Smooth muscle cell (in vitro differentiated cells): Measurements from ENCODE around the gene COQ6. TPM values are rescaled to one million over a fixed set of nuclear protein-coding genes. Genes with fewer than 3 reads are reported as not detected.

Source experiments
- DNase-seq: peaks from one replicate; lab custom pipeline; 2025; ENCODE audit not compliant: unreplicated experiment; lab: John Stamatoyannopoulos, UW
- H2AFZ ChIP-seq: fragments of 200-600 bp; sonication (generic); 2 replicates; pipeline ENCODE4 v1.6.0; 2016; ENCODE audit warnings: antibody characterized with exemption, low read depth, mild to moderate bottlenecking
- H3F3A ChIP-seq: fragments of 200-600 bp; sonication (generic); 2 replicates; pipeline ENCODE4 v1.6.0; 2017; ENCODE audit warnings: antibody characterized with exemption, low read depth
- H3K27ac ChIP-seq: fragments of 200-600 bp; sonication (generic); 2 replicates; pipeline ENCODE4 v1.5.1; 2016; ENCODE audit warnings: low read depth, mild to moderate bottlenecking
- H3K27me3 ChIP-seq: fragments of 200-600 bp; sonication (generic); 2 replicates; pipeline ENCODE4 v1.6.1; 2016; ENCODE audit warnings: low read depth, mild to moderate bottlenecking
- H3K36me3 ChIP-seq: fragments of 200-600 bp; sonication (generic); 2 replicates; pipeline ENCODE4 v1.5.1; 2016; ENCODE audit warnings: low read depth
- H3K4me1 ChIP-seq: fragments of 200-600 bp; sonication (generic); 2 replicates; pipeline ENCODE4 v1.5.1; 2016; ENCODE audit warnings: low read depth
- H3K4me2 ChIP-seq: fragments of 200-600 bp; sonication (generic); 2 replicates; pipeline ENCODE4 v1.6.0; 2016; ENCODE audit warnings: mild to moderate bottlenecking
- H3K4me3 ChIP-seq: fragments of 200-600 bp; sonication (generic); 2 replicates; pipeline ENCODE4 v1.5.1; 2016; ENCODE audit warnings: mild to moderate bottlenecking
- H3K79me2 ChIP-seq: fragments of 200-600 bp; sonication (generic); 2 replicates; pipeline ENCODE4 v1.6.0; 2016; ENCODE audit warnings: low read depth, mild to moderate bottlenecking
- H3K9ac ChIP-seq: fragments of 200-600 bp; sonication (generic); 2 replicates; pipeline ENCODE4 v1.6.0; 2016; ENCODE audit warnings: low read depth
- H3K9me3 ChIP-seq: fragments of 200-600 bp; sonication (generic); replicated peaks from 2 replicates; pipeline ENCODE4 v1.5.1; 2016; ENCODE audit warnings: low read depth
- H4K20me1 ChIP-seq: fragments of 200-600 bp; sonication (generic); 2 replicates; pipeline ENCODE4 v1.6.0; 2016; ENCODE audit warnings: low read depth
- CTCF ChIP-seq: fragments of 200-600 bp; sonication (generic); IDR thresholded peaks from 2 replicates; pipeline ENCODE4 v1.5.1; 2017; ENCODE audit warnings: borderline replicate concordance, mild to moderate bottlenecking, antibody characterized with exemption; ENCODE audit not compliant: insufficient read depth, poor library complexity, severe bottlenecking
- WGBS: methylation state at CpG from one replicate; pipeline ENCODE4 v1.1.7; 2016; ENCODE audit warnings: low lambda C conversion rate; 5-methylcytosine and 5-hydroxymethylcytosine counted together
- polyA plus RNA-seq: library from polyadenylated mRNA; unstranded; fragments of >200 nt; fragmentation: Nextera tagmentation; extraction: Ambion mirVana; gene quantifications from 2 replicates; pipeline ENCODE4 v1.2.1, GENCODE V29; 2016
- total RNA-seq: library from RNA; depleted of rRNA; stranded (reverse); fragments of >200 nt; gene quantifications from 2 replicates; pipeline ENCODE4 v1.2.3, GENCODE V29; 2014

COQ6 gene
- total and polyA plus RNA-seq, 2 experiments from 2014 or later = 16.8 to 18.2 TPM

- H3K27me3 ChIP-seq = no peaks in the 10 kb centered on the region
- H3K4me1 ChIP-seq = no peaks in the 10 kb centered on the region
- TF ChIP-seq CTCF = no peak
- H2AFZ ChIP-seq = no peak overlapping the region
- 53% methylated on average over 4 of the region's 4 CpGs for WGBS
- no peak overlapping the region for H3K4me2 ChIP-seq
- H3K4me3 ChIP-seq = no peak overlapping the region
- H3F3A ChIP-seq = no peaks in the 10 kb centered on the region
- no peak for DNase-seq
- no peak overlapping the region for H3K27ac ChIP-seq
- H3K9me3 ChIP-seq = no peaks in the 10 kb centered on the region
- peaks cover 5% of the 10 kb centered on the region for H3K36me3 ChIP-seq
- no peaks in the 10 kb centered on the region for H3K79me2 ChIP-seq
- no peak overlapping the region for H3K9ac ChIP-seq
- no peaks in the 10 kb centered on the region for H4K20me1 ChIP-seq
Measured at GRCh38 chr14:73943083-73943482, 7.0 kb upstream of the COQ6 start.

GRCh38 chr14:73944432-73945158, 5.5 kb upstream of the COQ6 start:
- TF ChIP-seq CTCF = no peak
- H3K36me3 ChIP-seq = peaks cover 3% of the 10 kb centered on the region
- 95% methylated on average over 17 of the region's 17 CpGs for WGBS
- no peak overlapping the region for H2AFZ ChIP-seq
- H3F3A ChIP-seq = no peaks in the 10 kb centered on the region
- no peaks in the 10 kb centered on the region for H4K20me1 ChIP-seq
- H3K9ac ChIP-seq = no peak overlapping the region
- no peaks in the 10 kb centered on the region for H3K9me3 ChIP-seq
- H3K27me3 ChIP-seq = no peaks in the 10 kb centered on the region
- H3K27ac ChIP-seq = no peak overlapping the region
- H3K4me2 ChIP-seq = no peak overlapping the region
- DNase-seq = no peak
- no peaks in the 10 kb centered on the region for H3K79me2 ChIP-seq
- H3K4me3 ChIP-seq = no peak overlapping the region
- no peaks in the 10 kb centered on the region for H3K4me1 ChIP-seq

GRCh38 chr14:73945159-73945670, 4.9 kb upstream of the COQ6 start:
- H3K27ac ChIP-seq = no peak overlapping the region
- H3K4me3 ChIP-seq = no peak overlapping the region
- H3K36me3 ChIP-seq = no peaks in the 10 kb centered on the region
- no peaks in the 10 kb centered on the region for H3K27me3 ChIP-seq
- no peak overlapping the region for H3K9ac ChIP-seq
- no peak for DNase-seq
- H3K4me2 ChIP-seq = no peak overlapping the region
- H3K79me2 ChIP-seq = no peaks in the 10 kb centered on the region
- no peak for TF ChIP-seq CTCF
- H3K4me1 ChIP-seq = no peaks in the 10 kb centered on the region
- no peaks in the 10 kb centered on the region for H3K9me3 ChIP-seq
- WGBS = 73% methylated on average over 4 of the region's 4 CpGs
- H2AFZ ChIP-seq = no peak overlapping the region
- H4K20me1 ChIP-seq = no peaks in the 10 kb centered on the region
- H3F3A ChIP-seq = no peaks in the 10 kb centered on the region

- H3K27me3 ChIP-seq = no peaks in the 10 kb centered on the region
- peaks cover 20% of the 10 kb centered on the region for H3K36me3 ChIP-seq
- TF ChIP-seq CTCF = no peak
- no peaks in the 10 kb centered on the region for H3K9me3 ChIP-seq
- no peak overlapping the region for H2AFZ ChIP-seq
- H3K9ac ChIP-seq = no peak overlapping the region
- H3K4me1 ChIP-seq = no peaks in the 10 kb centered on the region
- no peak for DNase-seq
- H3K4me2 ChIP-seq = no peak overlapping the region
- H3K27ac ChIP-seq = no peak overlapping the region
- H4K20me1 ChIP-seq = peaks cover 4% of the 10 kb centered on the region
- H3F3A ChIP-seq = no peaks in the 10 kb centered on the region
- H3K4me3 ChIP-seq = no peak overlapping the region
- H3K79me2 ChIP-seq = no peaks in the 10 kb centered on the region
- 100% methylated on average over 1 of the region's 1 CpG for WGBS
Measured at GRCh38 chr14:73953731-73954130, 3.6 kb downstream of the COQ6 start.
